H9 (cell line): Measurements from ENCODE around the gene HSH2D. TPM values are rescaled to one million over a fixed set of nuclear protein-coding genes. Genes with fewer than 3 reads are reported as not detected.

Experiments used
- DNase-seq: peaks from one replicate; pipeline ENCODE4 v3.0.0-alpha.2; 2017
- H2AFZ ChIP-seq: one replicate; pipeline ENCODE4 v1.6.1; 2013; ENCODE audit warnings: mild to moderate bottlenecking, low read length, control low read depth, moderate library complexity
- H2AK5ac ChIP-seq: 2 replicates; pipeline ENCODE4 v1.6.1; 2013; ENCODE audit warnings: low read length, control low read depth, mixed read lengths; ENCODE audit not compliant: insufficient read length
- H2BK120ac ChIP-seq: one replicate; pipeline ENCODE4 v1.6.1; 2013; ENCODE audit warnings: low read depth, mild to moderate bottlenecking, low read length, control low read depth, inconsistent platforms; ENCODE audit not compliant: poor library complexity, severe bottlenecking
- H2BK12ac ChIP-seq: 2 replicates; pipeline ENCODE4 v1.6.1; 2013; ENCODE audit warnings: low read length, control low read depth, mixed read lengths, low read depth; ENCODE audit not compliant: insufficient read length
- H2BK15ac ChIP-seq: 2 replicates; pipeline ENCODE4 v1.6.1; 2013; ENCODE audit warnings: low read depth, low read length, control low read depth
- H2BK20ac ChIP-seq: one replicate; pipeline ENCODE4 v1.6.1; 2013; ENCODE audit warnings: low read depth, mild to moderate bottlenecking, low read length, control low read depth, inconsistent platforms; ENCODE audit not compliant: poor library complexity, severe bottlenecking
- H2BK5ac ChIP-seq: 2 replicates; pipeline ENCODE4 v1.6.1; 2013; ENCODE audit warnings: low read length, control low read depth, mixed read lengths; ENCODE audit not compliant: insufficient read length
- H3K14ac ChIP-seq: 2 replicates; pipeline ENCODE4 v1.6.1; 2013; ENCODE audit warnings: low read length, control low read depth; ENCODE audit not compliant: insufficient read depth
- H3K18ac ChIP-seq: 2 replicates; pipeline ENCODE4 v1.6.1; 2013; ENCODE audit warnings: low read depth, mild to moderate bottlenecking, mixed read lengths, low read length, control low read depth; ENCODE audit not compliant: insufficient read length
- H3K23ac ChIP-seq: 2 replicates; pipeline ENCODE4 v1.6.1; 2013; ENCODE audit warnings: low read length, control low read depth, mixed read lengths, low read depth; ENCODE audit not compliant: insufficient read length
- H3K23me2 ChIP-seq: 2 replicates; pipeline ENCODE4 v1.6.1; 2013; ENCODE audit warnings: low read depth, mild to moderate bottlenecking, mixed read lengths, low read length, control low read depth; ENCODE audit not compliant: insufficient read length, poor library complexity, severe bottlenecking
- H3K27ac ChIP-seq: 2 replicates; pipeline ENCODE4 v1.5.1; 2013; ENCODE audit warnings: low read length, control low read depth, mixed read lengths, low read depth; ENCODE audit not compliant: insufficient read length
- H3K27me3 ChIP-seq: 2 replicates; pipeline ENCODE4 v1.6.1; 2013; ENCODE audit warnings: low read length, control low read depth, inconsistent platforms; ENCODE audit not compliant: insufficient read depth
- H3K4ac ChIP-seq: 2 replicates; pipeline ENCODE4 v1.6.1; 2013; ENCODE audit warnings: low read depth, mild to moderate bottlenecking, control low read depth, inconsistent platforms, low read length, moderate library complexity
- H3K4me1 ChIP-seq: 2 replicates; pipeline ENCODE4 v1.6.1; 2013; ENCODE audit warnings: low read length, control low read depth, inconsistent platforms; ENCODE audit not compliant: insufficient read depth
- H3K4me2 ChIP-seq: 2 replicates; pipeline ENCODE4 v1.6.1; 2013; ENCODE audit warnings: low read length, control low read depth, mixed read lengths; ENCODE audit not compliant: insufficient read length, insufficient read depth
- H3K56ac ChIP-seq: 2 replicates; pipeline ENCODE4 v1.6.1; 2013; ENCODE audit warnings: low read depth, mild to moderate bottlenecking, mixed read lengths, low read length, control low read depth; ENCODE audit not compliant: insufficient read length
- H3K79me1 ChIP-seq: 2 replicates; pipeline ENCODE4 v1.6.1; 2013; ENCODE audit warnings: low read depth, mild to moderate bottlenecking, moderate library complexity, low read length, control low read depth, inconsistent platforms; ENCODE audit not compliant: insufficient read depth, poor library complexity, severe bottlenecking
- H3K79me2 ChIP-seq: 2 replicates; pipeline ENCODE4 v1.6.1; 2013; ENCODE audit warnings: low read length, control low read depth, inconsistent platforms; ENCODE audit not compliant: insufficient read depth
- H3K9ac ChIP-seq: 2 replicates; pipeline ENCODE4 v1.6.1; 2013; ENCODE audit warnings: low read length, control low read depth, mixed read lengths; ENCODE audit not compliant: insufficient read length; ENCODE audit errors: extremely low read depth
- H3K9me3 ChIP-seq: one replicate; pipeline ENCODE4 v1.6.1; 2013; ENCODE audit warnings: low read depth, low read length, inconsistent platforms; ENCODE audit not compliant: control insufficient read depth
- H3T11ph ChIP-seq: one replicate; pipeline ENCODE4 v1.6.1; 2013; ENCODE audit warnings: mild to moderate bottlenecking, low read length, control low read depth, inconsistent platforms
- H4K20me1 ChIP-seq: one replicate; pipeline ENCODE4 v1.6.1; 2013; ENCODE audit not compliant: control insufficient read depth, insufficient read length, insufficient read depth
- H4K5ac ChIP-seq: 2 replicates; pipeline ENCODE4 v1.6.1; 2013; ENCODE audit warnings: low read depth, mild to moderate bottlenecking, mixed read lengths, low read length, control low read depth; ENCODE audit not compliant: insufficient read length
- H4K8ac ChIP-seq: replicated peaks from 2 replicates; pipeline ENCODE4 v1.6.1; 2013; ENCODE audit warnings: low read length, control low read depth, mixed read lengths, low read depth; ENCODE audit not compliant: insufficient read length
- H4K91ac ChIP-seq: 2 replicates; pipeline ENCODE4 v1.6.1; 2013; ENCODE audit warnings: low read depth, mild to moderate bottlenecking, moderate library complexity, mixed read lengths, low read length, control low read depth; ENCODE audit not compliant: insufficient read length
- H3K27ac Mint-ChIP-seq, 3 experiments: 2 replicates in 2 of 3; 3 replicates in 1 of 3; pipeline ENCODE4 v1.8.0; 2020 to 2021; ENCODE audit warnings: mixed read lengths in 3 of 3, mild to moderate bottlenecking in 1 of 3, moderate library complexity in 1 of 3
- H3K27me3 Mint-ChIP-seq: 2 replicates; pipeline ENCODE4 v1.8.0; 2021; ENCODE audit warnings: low read depth, mild to moderate bottlenecking, moderate library complexity, mixed read lengths
- H3K36me3 Mint-ChIP-seq, 3 experiments: 2 replicates in 2 of 3; 3 replicates in 1 of 3; pipeline ENCODE4 v1.8.0; 2020 to 2021; ENCODE audit warnings: low read depth in 3 of 3, mixed read lengths in 3 of 3; ENCODE audit not compliant: insufficient read depth in 1 of 3
- H3K4me1 Mint-ChIP-seq, 2 experiments: 2 replicates each; pipeline ENCODE4 v1.8.0; 2020; ENCODE audit warnings: mixed read lengths in 2 of 2
- H3K4me3 Mint-ChIP-seq, 2 experiments: 2 replicates in 1 of 2; 3 replicates in 1 of 2; pipeline ENCODE4 v1.8.0; 2020 to 2021; ENCODE audit warnings: mild to moderate bottlenecking in 2 of 2, mixed read lengths in 2 of 2, moderate library complexity in 1 of 2
- H3K9me3 Mint-ChIP-seq, 2 experiments: 2 replicates in 1 of 2; 3 replicates in 1 of 2; pipeline ENCODE4 v1.8.0; 2020; ENCODE audit warnings: mild to moderate bottlenecking in 2 of 2, mixed read lengths in 2 of 2, moderate library complexity in 1 of 2
- WGBS: extraction: QIAGEN DNeasy Blood & Tissue Kit; methylation state at CpG from one replicate; pipeline ENCODE4 v1.1.7; 2013; ENCODE audit warnings: missing lambda C conversion rate, low lambda C conversion rate, mixed read lengths; ENCODE audit not compliant: insufficient read length; ENCODE audit errors: extremely low coverage; 5-methylcytosine and 5-hydroxymethylcytosine counted together
- total RNA-seq: library from RNA; stranded (reverse); gene quantifications from 2 replicates; pipeline ENCODE4 v1.2.1, GENCODE V29; 2021
- TF ChIP-seq, protein P1 (sequence below): fragments of 200-600 bp; sonication (generic); conservative IDR thresholded peaks from 3 replicates; pipeline ENCODE4 v1.8.0; 2021; ENCODE audit warnings: antibody characterized with exemption, mild to moderate bottlenecking

Gene HSH2D
- total RNA-seq, 1 experiment from 2014 or later: 2.3 TPM

DNA sequence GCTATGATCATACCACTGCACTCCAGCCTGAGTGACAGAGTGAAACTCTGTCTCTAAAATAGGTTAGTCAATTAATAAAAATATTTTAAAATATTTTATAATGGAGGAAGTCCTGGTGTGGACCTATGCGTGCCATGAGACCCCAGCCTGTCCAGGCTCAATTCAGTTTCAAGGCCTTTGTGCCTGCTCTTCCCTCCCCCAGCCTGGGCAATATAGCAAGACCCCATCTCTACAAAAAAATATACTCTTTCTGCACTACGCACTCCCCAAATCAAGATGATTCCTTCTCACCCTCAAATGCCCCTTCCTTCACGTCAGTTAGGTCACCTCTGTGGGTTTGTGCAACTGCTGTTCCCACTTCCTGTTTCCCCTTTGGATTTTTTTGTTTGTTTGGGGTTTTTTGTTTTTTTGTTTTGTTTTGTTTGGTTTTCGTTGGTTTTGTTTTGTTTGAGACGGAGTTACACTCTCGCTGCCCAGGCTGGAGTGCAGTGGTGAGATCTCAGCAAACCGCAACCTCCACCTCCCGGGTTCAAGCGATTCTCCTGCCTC is 1.4 kb upstream of the HSH2D start:
- H4K8ac ChIP-seq: no peak overlapping the region

More for the DNA sequence above, 1.4 kb upstream of the HSH2D start:
- H4K20me1 ChIP-seq: no peaks in the 10 kb centered on the region
- H3K18ac ChIP-seq: no peak overlapping the region
- no peaks in the 10 kb centered on the region for H3K79me2 ChIP-seq
- no peak overlapping the region for H2BK20ac ChIP-seq
- WGBS: no CpG with 5 or more reads among the region's 9 CpGs
- no peak overlapping the region for H4K91ac ChIP-seq
- TF ChIP-seq, protein P1, sequence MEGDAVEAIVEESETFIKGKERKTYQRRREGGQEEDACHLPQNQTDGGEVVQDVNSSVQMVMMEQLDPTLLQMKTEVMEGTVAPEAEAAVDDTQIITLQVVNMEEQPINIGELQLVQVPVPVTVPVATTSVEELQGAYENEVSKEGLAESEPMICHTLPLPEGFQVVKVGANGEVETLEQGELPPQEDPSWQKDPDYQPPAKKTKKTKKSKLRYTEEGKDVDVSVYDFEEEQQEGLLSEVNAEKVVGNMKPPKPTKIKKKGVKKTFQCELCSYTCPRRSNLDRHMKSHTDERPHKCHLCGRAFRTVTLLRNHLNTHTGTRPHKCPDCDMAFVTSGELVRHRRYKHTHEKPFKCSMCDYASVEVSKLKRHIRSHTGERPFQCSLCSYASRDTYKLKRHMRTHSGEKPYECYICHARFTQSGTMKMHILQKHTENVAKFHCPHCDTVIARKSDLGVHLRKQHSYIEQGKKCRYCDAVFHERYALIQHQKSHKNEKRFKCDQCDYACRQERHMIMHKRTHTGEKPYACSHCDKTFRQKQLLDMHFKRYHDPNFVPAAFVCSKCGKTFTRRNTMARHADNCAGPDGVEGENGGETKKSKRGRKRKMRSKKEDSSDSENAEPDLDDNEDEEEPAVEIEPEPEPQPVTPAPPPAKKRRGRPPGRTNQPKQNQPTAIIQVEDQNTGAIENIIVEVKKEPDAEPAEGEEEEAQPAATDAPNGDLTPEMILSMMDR: no peak
- H3K4me3 Mint-ChIP-seq: no peak overlapping the region
- H3K4me1 Mint-ChIP-seq: peaks cover 9 to 10% of the 10 kb centered on the region in 2 experiments
- no peaks in the 10 kb centered on the region for H3K27me3 ChIP-seq
- H3K14ac ChIP-seq: no peak overlapping the region
- H3K27ac Mint-ChIP-seq: no peak overlapping the region
- no peak overlapping the region for H2AK5ac ChIP-seq
- no peaks in the 10 kb centered on the region for H3K36me3 Mint-ChIP-seq
- no peak overlapping the region for H3K23ac ChIP-seq
- no peak overlapping the region for H2BK120ac ChIP-seq
- no peak for DNase-seq
- H3K27ac ChIP-seq: no peak overlapping the region
- peaks cover 7% of the 10 kb centered on the region for H3K27me3 Mint-ChIP-seq
- H3K9me3 ChIP-seq: no peaks in the 10 kb centered on the region
- no peak overlapping the region for H2AFZ ChIP-seq
- no peak overlapping the region for H4K5ac ChIP-seq
- no peak overlapping the region for H2BK15ac ChIP-seq
- no peak overlapping the region for H3K4ac ChIP-seq
- no peaks in the 10 kb centered on the region for H3K23me2 ChIP-seq
- H3T11ph ChIP-seq: no peak overlapping the region
- H3K56ac ChIP-seq: no peak overlapping the region
- H3K9ac ChIP-seq: no peak overlapping the region
- no peak overlapping the region for H2BK5ac ChIP-seq
- no peak overlapping the region for H3K4me2 ChIP-seq
- no peaks in the 10 kb centered on the region for H3K79me1 ChIP-seq
- no peaks in the 10 kb centered on the region for H3K4me1 ChIP-seq
- no peak overlapping the region for H2BK12ac ChIP-seq
- H3K9me3 Mint-ChIP-seq: no peaks in the 10 kb centered on the region; a peak in 1 of 5 replicates
